Stomach (tissue), 9 donors: ENCODE measurements around the gene GNAO1. TPM values are rescaled to one million over a fixed set of nuclear protein-coding genes. Genes with fewer than 3 reads are reported as not detected.
"Not testable (repeated sequence)": the region's sequence is repeated elsewhere in the genome, so short reads cannot be mapped to it uniquely, and the experiment has no call there.

ENCODE experiments used
- DNase-seq, 2 donors: peaks; one replicate each; pipeline versions ENCODE4 v3.0.0 to v3.0.0-alpha.2; 2013 to 2019
- H3K27ac ChIP-seq, 5 donors: fragments of 200-600 bp in 4 of 5; sonication (generic) in 4 of 5; one replicate each; pipeline ENCODE4 v1.5.1; 2013 to 2019; ENCODE audit warnings: mild to moderate bottlenecking in 1 of 5, moderate library complexity in 1 of 5
- H3K27me3 ChIP-seq, 3 donors: fragments of 200-600 bp; sonication (generic); one replicate each; pipeline ENCODE4 v1.5.1; 2017 to 2019; ENCODE audit warnings: mixed run types in 1 of 3
- H3K36me3 ChIP-seq, 4 donors: fragments of 200-600 bp; sonication (generic); 1 replicate in 3 of 4; 2 replicates in 1 of 4; pipeline ENCODE4 v1.5.1; 2016 to 2019
- H3K4me1 ChIP-seq, 4 donors: fragments of 200-600 bp; sonication (generic); one replicate each; pipeline ENCODE4 v1.5.1; 2016 to 2019
- H3K4me3 ChIP-seq, 4 donors: fragments of 200-600 bp; sonication (generic) in 3 of 4; one replicate each; pipeline ENCODE4 v1.5.1; 2016 to 2019; ENCODE audit warnings: mild to moderate bottlenecking in 1 of 4
- H3K9me3 ChIP-seq, 4 donors: fragments of 200-600 bp; sonication (generic); one replicate each; pipeline ENCODE4 v1.5.1; 2016 to 2019
- EP300 ChIP-seq: sonication (generic); formaldehyde crosslinking; IDR thresholded peaks from one replicate; pipeline ENCODE4 v1.6.1; 2017; ENCODE audit warnings: antibody characterized with exemption
- POLR2A ChIP-seq, 4 donors: fragments of 450-650 bp; IDR thresholded peaks; one replicate each; pipeline ENCODE4 v1.6.1; 2016; ENCODE audit warnings: antibody characterized with exemption in 4 of 4, control low read depth in 2 of 4, mild to moderate bottlenecking in 1 of 4, moderate library complexity in 1 of 4
- POLR2AphosphoS5 ChIP-seq, 3 donors: sonication (generic); formaldehyde crosslinking; IDR thresholded peaks; one replicate each; pipeline ENCODE4 v1.6.1; 2016; ENCODE audit warnings: antibody characterized with exemption in 3 of 3
- WGBS, 5 donors: extraction: QIAGEN DNeasy Blood & Tissue Kit in 3 of 5; methylation state at CpG; one replicate each; pipeline versions ENCODE4 v1.1.5 to v1.1.7; 2013 to 2018; 5-methylcytosine and 5-hydroxymethylcytosine counted together
- intact Hi-C: fragments of 100-400 bp; cut with DNase I; formaldehyde crosslinking; loops from one replicate; pipeline ENCODE4 v1.15.1; 2023; ENCODE audit warnings: low total_unique reads
- polyA plus RNA-seq, 3 donors: library from polyadenylated mRNA; stranded (reverse); fragments of 200-250 nt; gene quantifications; one replicate each; pipeline ENCODE4 v1.2.3, GENCODE V29; 2013
- total RNA-seq, 5 donors: library from RNA; depleted of rRNA; stranded (reverse); fragments of >200 nt; gene quantifications; one replicate each; pipeline versions ENCODE4 v1.1.0 to v1.2.3, GENCODE V29; 2014 to 2016
- TF ChIP-seq, protein P1 (sequence below), 7 experiments: fragments of 450-650 bp in 4 of 7; fragments of 200-600 bp in 3 of 7; sonication (generic) in 3 of 7; IDR thresholded peaks; one replicate each; pipeline ENCODE4 v1.5.1; 2016 to 2019; ENCODE audit warnings: antibody characterized with exemption in 7 of 7, control low read depth in 2 of 7, mild to moderate bottlenecking in 1 of 7
- donor health status: healthy with polysubstance abuse.
- donor health status: Bipolar disorder and iron deficiency.
- donor health status: healthy.

The GNAO1 gene
- total and polyA plus RNA-seq, 8 donors: 2.3 to 42.0 (median 4.7) TPM

DNA sequence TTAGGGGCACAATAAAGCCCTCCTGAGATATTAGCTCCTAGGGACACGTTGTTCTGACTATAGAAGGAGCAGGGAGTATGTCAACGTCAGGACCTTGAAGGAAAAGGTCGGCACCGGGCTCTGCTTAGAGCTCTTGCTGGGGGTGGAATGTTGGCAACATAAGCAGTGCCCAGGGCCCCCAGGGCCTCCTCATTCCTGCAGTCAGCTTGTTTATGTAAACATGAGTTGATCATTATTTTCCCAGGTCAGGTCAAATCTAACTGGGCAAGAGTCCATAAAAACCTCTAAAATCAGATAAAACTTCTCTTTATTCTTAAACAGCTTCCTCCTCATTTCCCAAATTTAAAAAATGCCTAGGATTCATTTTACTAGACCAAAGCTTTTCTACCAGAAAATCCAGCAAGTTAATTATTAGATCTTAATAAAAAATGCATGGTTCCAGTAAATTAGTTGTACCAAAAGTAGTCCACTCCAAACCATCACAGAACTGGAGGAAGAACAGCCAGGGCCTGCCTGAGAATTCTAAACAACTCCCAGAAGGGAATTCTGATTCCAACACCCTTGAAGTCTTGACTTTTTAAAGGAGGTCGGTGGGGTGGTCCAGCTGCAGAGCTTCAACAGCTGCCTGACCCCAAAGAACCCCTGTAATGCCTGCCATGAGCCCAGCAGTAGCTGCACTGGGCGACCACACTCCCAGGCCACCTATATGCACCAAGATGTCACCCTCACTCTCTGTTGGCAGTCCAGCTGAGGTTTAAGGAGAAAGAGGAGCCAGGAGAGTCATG lies 179.8 kb downstream of the GNAO1 start:
- intact Hi-C loops: no loop called here
- Histone ChIP-seq H3K9me3 (no peaks in the 10 kb centered on the region), H3K27me3 (no peaks in the 10 kb centered on the region), H3K4me3 (no peak overlapping the region), H3K36me3 (peaks cover 13 to 43% (median 35%) of the 10 kb centered on the region in 4 donors), H3K4me1 (peaks cover 0 to 49% (median 30%) of the 10 kb centered on the region in 4 donors), H3K27ac (peak overlapping the region; percentile 24 to 68 (median 53))
- TF ChIP-seq, protein P1, sequence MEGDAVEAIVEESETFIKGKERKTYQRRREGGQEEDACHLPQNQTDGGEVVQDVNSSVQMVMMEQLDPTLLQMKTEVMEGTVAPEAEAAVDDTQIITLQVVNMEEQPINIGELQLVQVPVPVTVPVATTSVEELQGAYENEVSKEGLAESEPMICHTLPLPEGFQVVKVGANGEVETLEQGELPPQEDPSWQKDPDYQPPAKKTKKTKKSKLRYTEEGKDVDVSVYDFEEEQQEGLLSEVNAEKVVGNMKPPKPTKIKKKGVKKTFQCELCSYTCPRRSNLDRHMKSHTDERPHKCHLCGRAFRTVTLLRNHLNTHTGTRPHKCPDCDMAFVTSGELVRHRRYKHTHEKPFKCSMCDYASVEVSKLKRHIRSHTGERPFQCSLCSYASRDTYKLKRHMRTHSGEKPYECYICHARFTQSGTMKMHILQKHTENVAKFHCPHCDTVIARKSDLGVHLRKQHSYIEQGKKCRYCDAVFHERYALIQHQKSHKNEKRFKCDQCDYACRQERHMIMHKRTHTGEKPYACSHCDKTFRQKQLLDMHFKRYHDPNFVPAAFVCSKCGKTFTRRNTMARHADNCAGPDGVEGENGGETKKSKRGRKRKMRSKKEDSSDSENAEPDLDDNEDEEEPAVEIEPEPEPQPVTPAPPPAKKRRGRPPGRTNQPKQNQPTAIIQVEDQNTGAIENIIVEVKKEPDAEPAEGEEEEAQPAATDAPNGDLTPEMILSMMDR (IDR thresholded peaks at IDR 0.05): no peak
- TF ChIP-seq EP300 (no peak), POLR2AphosphoS5 (IDR thresholded peaks at IDR 0.05) (no peak), POLR2A (IDR thresholded peaks at IDR 0.05) (no peak)
- 29 to 39% (median 33%) methylated on average over 6 of the region's 6 CpGs for WGBS, 5 donors
- peak; percentile 40 to 42 for DNase-seq

DNA sequence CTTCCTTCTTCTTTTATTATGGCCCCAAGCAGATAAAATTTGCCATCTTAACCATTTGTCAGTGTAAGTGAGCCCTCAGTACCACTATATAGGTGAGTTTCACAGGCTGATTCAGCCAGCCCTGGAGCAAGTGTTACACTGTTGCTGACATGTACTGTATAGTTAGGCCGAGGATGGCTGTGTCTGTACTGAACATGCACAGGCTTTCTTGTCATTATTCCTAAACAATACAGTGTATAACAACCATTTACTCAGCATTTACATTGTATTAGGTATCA lies 180.3 kb downstream of the GNAO1 start:
- Histone ChIP-seq H3K36me3 (peaks cover 11 to 39% (median 32%) of the 10 kb centered on the region in 4 donors), H3K27me3 (no peaks in the 10 kb centered on the region), H3K4me3 (no peak overlapping the region), H3K27ac (peak overlapping the region in 4 of 5 donors; percentile 39 to 68 (median 58)), H3K9me3 (no peaks in the 10 kb centered on the region), H3K4me1 (peaks cover 0 to 49% (median 30%) of the 10 kb centered on the region in 4 donors)
- no peak for DNase-seq
- TF ChIP-seq, protein P1 (IDR thresholded peaks at IDR 0.05): no peak
- WGBS, 5 donors: 83 to 95% (median 88%) methylated on average over 1 of the region's 1 CpG
- intact Hi-C loops: no loop called here

DNA sequence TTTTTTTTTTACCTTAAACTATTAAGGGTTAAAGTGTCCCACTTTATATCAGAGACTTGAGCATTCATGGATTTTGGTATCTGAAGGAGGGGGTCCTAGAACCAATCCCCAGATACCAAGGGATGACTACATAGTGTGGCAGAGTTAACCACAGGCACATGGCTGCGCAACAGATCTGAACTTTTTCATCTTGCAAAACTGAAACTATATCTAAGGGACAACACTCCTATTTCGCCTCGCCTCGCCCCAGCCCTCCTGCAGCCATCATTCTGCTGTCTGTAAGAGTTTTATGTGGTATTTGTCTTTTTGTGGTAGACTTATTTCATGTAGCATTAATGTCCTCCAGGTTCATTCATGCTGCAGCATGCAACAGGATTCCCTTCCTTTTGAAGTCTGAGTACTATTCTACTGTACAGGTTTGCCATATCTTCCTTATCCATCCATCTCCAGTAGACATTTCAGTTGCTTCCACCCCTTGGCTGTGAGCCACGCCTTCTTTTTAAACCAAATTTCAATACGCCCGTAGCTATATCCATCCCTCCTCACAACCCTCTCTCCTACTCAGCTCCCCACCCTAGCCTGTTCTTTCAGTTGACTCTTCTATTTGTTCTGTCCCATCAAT lies 180.8 kb downstream of the GNAO1 start:
- WGBS, 5 donors: 79 to 91% (median 88%) methylated on average over 7 of the region's 7 CpGs
- peaks cover 0 to 49% (median 30%) of the 10 kb centered on the region in 4 donors for H3K4me1 ChIP-seq
- no peaks in the 10 kb centered on the region for H3K9me3 ChIP-seq
- no peak for DNase-seq
- H3K36me3 ChIP-seq: peaks cover 5 to 34% (median 27%) of the 10 kb centered on the region in 4 donors
- no peak overlapping the region for H3K4me3 ChIP-seq
- no peaks in the 10 kb centered on the region for H3K27me3 ChIP-seq
- TF ChIP-seq POLR2A (IDR thresholded peaks at IDR 0.05): no peak
- TF ChIP-seq POLR2AphosphoS5 (IDR thresholded peaks at IDR 0.05): no peak
- TF ChIP-seq, protein P1 (IDR thresholded peaks at IDR 0.05): no peak
- TF ChIP-seq EP300: no peak
- peak overlapping the region in 1 of 5 donors; percentile 62 for H3K27ac ChIP-seq
- intact Hi-C loops: no loop called here

DNA sequence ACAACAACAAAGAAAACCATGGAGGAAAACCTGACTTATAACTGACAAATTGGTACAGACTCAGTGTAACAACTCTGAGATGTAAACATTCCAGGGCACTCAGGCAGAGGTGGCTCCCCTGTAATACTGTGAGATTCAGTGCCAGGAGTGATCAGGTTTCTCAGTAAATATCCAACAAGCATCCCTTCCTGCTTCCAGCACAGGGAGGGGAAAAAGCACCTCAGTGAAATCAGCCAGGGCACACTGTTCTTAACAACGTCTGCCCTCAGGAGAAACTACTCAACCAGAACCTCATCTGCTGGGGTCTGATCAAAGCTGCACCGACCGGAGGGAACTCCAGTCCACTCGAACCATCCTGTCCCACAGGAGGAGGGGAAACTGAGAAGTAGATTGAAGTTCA lies 181.7 kb downstream of the GNAO1 start:
- no peak for DNase-seq
- H3K4me3 ChIP-seq: no peak overlapping the region
- 74 to 92% (median 79%) methylated on average over 4 of the region's 4 CpGs for WGBS, 5 donors
- intact Hi-C loops: no loop called here
- H3K9me3 ChIP-seq: no peaks in the 10 kb centered on the region
- TF ChIP-seq POLR2A (IDR thresholded peaks at IDR 0.05) (no peak), POLR2AphosphoS5 (IDR thresholded peaks at IDR 0.05) (no peak), EP300 (no peak)
- no peaks in the 10 kb centered on the region for H3K27me3 ChIP-seq
- H3K4me1 ChIP-seq: peaks cover 0 to 49% (median 30%) of the 10 kb centered on the region in 4 donors
- peaks cover 0 to 32% (median 23%) of the 10 kb centered on the region in 4 donors for H3K36me3 ChIP-seq
- peak overlapping the region in 2 of 5 donors; percentile 5 to 8 for H3K27ac ChIP-seq

DNA sequence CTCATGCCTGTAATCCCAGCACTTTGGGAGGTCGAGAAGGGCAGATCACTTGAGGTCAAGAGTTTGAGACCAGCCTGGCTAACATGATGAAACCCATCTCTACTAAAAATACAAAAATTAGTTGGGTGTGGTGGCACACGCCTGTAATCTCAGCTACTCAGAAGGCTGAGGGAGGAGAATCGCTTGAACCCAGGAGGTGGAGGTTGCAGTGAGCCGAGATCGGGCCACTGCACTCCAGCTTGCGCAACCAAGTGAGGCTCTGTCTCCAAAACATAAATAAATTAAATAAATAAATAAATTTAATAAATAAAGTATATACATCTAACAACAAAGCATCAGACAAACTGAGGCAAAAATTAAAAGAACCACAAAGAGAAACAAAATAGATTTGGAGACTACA lies 184.5 kb downstream of the GNAO1 start:
- intact Hi-C loops, H3K4me3 ChIP-seq, DNase-seq, H3K27ac ChIP-seq, H3K27me3 ChIP-seq: not testable (repeated sequence)
- Histone ChIP-seq H3K9me3 (peaks cover under 1 to 12% (median 9%) of the 10 kb centered on the region in 4 donors), H3K4me1 (peaks cover 0 to 32% (median 17%) of the 10 kb centered on the region in 4 donors), H3K36me3 (peaks cover 7 to 44% (median 36%) of the 10 kb centered on the region in 4 donors)
- 95 to 98% (median 96%) methylated on average over 6 of the region's 6 CpGs for WGBS, 5 donors

DNA sequence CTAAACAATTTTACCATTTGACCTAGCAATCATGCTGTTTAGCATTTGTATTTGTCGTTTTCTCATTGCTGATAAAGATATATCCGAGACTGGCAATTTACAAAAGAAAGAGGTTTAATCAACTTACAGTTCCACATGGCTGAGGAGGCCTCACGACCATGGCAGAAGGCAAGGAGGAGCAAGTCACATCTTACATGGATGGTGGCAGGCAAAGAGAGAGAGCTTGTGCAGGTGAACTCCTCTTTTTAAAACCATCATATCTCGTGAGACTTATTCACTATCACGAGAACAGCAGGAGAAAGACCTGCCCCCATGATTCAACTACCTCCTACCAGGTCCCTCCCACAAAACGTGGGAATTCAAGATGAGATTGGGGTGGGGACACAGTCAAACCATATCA lies 187.8 kb downstream of the GNAO1 start:
- H3K27ac ChIP-seq, DNase-seq, H3K27me3 ChIP-seq, intact Hi-C loops, H3K4me1 ChIP-seq, H3K4me3 ChIP-seq: not testable (repeated sequence)
- WGBS, 5 donors: 86 to 97% (median 91%) methylated on average over 6 of the region's 6 CpGs
- Histone ChIP-seq H3K36me3 (peaks cover 16 to 77% (median 63%) of the 10 kb centered on the region in 4 donors), H3K9me3 (peaks cover 6 to 22% (median 16%) of the 10 kb centered on the region in 4 donors)

DNA sequence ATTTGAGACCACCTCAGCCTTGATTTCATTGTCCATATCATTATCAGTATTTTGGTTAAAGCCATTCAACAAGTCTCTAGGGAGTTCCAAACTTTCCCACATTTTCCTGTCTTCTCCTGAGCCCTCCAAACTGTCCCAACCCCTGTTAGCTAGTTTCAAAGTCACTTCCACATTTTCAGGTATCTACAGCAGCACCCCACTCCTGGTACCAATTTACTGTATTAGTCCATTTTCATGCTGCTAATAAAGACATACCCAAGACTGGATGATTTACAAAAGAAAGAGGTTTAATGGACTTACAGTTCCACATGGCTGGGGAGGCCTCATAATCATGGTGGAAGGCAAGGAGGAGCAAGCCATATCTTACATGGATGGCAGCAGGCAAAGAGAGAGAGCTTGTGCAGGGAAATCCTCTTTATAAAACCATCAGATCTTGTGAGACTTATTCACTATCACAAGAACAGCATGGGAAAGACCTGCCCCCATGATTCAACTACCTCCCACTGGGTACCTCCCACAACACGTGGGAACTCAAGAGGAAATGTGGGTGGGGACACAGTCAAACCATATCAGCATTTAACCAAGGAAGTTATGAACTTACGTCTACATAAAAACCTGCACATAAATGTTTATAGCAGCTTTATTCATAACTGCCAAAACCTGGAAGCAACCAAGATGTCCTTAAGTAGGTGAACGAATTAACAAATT lies 189.6 kb downstream of the GNAO1 start:
- DNase-seq, intact Hi-C loops, H3K4me1 ChIP-seq, H3K4me3 ChIP-seq, H3K27me3 ChIP-seq, H3K27ac ChIP-seq: not testable (repeated sequence)
- peaks cover 33 to 89% (median 80%) of the 10 kb centered on the region in 4 donors for H3K36me3 ChIP-seq
- WGBS, 5 donors: 91 to 97% (median 96%) methylated on average over 3 of the region's 3 CpGs
- H3K9me3 ChIP-seq: peaks cover 6 to 22% (median 16%) of the 10 kb centered on the region in 4 donors
